ENCODE measurements around the gene MPP2. TPM values are rescaled to one million over a fixed set of nuclear protein-coding genes. Genes with fewer than 3 reads are reported as not detected.
A peak's percentile ranks its signal among the peaks of the same experiment; 100 is the strongest.

Gene MPP2
- total RNA-seq, 2 experiments from 2014 or later: 3.5 to 4.0 TPM

DNA sequence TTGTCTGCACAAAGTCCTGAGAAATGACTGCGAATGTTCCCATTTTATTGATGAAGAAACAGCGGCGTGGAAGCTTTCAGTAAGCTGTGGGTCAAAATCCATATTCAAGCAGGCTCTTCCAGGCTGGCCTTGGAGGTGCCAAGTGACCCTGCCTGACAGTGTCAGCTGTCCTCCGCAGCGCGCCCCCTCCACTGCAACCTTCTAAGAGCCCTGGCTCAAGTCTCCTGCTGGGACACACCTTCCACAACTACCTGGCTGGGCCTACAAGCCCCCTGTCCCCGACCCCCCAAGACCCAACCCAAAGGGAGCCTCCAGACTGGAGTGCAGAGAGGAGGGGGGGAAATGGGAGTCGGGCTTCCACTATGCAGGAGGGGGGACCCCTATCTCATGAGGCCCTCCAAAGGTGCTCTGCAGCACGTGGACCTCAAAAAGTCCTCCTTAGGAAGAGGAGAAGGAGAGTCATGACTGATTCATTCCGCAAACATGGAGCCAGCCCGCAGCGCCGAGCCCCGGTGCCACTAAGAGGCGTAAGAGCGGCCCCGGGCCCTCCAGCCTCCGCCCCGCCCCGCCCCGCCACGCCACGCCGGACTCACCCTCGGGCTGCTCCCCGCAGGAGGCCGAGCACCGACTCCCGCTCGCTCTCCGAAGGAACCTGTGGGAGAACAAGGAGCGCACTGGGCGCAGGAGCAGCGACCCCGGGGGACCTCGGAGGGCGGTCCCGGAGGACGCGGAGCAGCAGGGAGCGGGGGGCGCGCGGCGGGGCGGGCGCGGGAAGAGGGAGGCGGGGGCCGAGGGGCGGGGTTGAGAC, 75.0 kb downstream of the MPP2 start:
- POLR2A ChIA-PET: no interaction called here
- H3K9me3 Mint-ChIP-seq: no peaks in the 10 kb centered on the region
- H3K4me3 ChIP-seq (ENCODE audit: low read length): peak overlapping the region; percentile 16
- H3K4me1 ChIP-seq (ENCODE audit: insufficient read depth, low read length): peaks cover 17% of the 10 kb centered on the region
- TF ChIP-seq, protein P1, sequence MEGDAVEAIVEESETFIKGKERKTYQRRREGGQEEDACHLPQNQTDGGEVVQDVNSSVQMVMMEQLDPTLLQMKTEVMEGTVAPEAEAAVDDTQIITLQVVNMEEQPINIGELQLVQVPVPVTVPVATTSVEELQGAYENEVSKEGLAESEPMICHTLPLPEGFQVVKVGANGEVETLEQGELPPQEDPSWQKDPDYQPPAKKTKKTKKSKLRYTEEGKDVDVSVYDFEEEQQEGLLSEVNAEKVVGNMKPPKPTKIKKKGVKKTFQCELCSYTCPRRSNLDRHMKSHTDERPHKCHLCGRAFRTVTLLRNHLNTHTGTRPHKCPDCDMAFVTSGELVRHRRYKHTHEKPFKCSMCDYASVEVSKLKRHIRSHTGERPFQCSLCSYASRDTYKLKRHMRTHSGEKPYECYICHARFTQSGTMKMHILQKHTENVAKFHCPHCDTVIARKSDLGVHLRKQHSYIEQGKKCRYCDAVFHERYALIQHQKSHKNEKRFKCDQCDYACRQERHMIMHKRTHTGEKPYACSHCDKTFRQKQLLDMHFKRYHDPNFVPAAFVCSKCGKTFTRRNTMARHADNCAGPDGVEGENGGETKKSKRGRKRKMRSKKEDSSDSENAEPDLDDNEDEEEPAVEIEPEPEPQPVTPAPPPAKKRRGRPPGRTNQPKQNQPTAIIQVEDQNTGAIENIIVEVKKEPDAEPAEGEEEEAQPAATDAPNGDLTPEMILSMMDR (IDR thresholded peaks at IDR 0.05): no peak
- peaks cover 12% of the 10 kb centered on the region for H3K4me1 Mint-ChIP-seq (ENCODE audit: low read depth)
- H3K36me3 ChIP-seq (ENCODE audit: insufficient read depth, low read length): no peaks in the 10 kb centered on the region
- no peaks in the 10 kb centered on the region for H3K9me3 ChIP-seq (ENCODE audit: control insufficient read depth in 1 of 2, insufficient read depth in 1 of 2, low read length in 2 of 2)
- ATAC-seq (ENCODE audit: poor library complexity) (peak; percentile 7), DNase-seq (peak in 6 of 14 experiments; percentile 1 to 37 (median 28))
- CTCF ChIA-PET: interaction anchor here (0.7 kb wide), 1 partner anchor 14 kb away, joined by 3 read pairs; no protein-coding TSS in a partner anchor
- H3K36me3 Mint-ChIP-seq (ENCODE audit: low read depth): no peaks in the 10 kb centered on the region
- no peak overlapping the region for H3K27ac Mint-ChIP-seq
- H3K27ac ChIP-seq (ENCODE audit: low read depth in 1 of 2, low read length in 2 of 2): no peak overlapping the region
- H3K27me3 ChIP-seq (ENCODE audit: control insufficient read depth in 1 of 2, insufficient read depth in 2 of 2, low read length in 2 of 2): peaks cover 15 to 18% of the 10 kb centered on the region in 2 experiments
- intact Hi-C loops (cut with DNase I, micrococcal nuclease): no loop called here
- peak overlapping the region; percentile 77 for H3K4me3 Mint-ChIP-seq
- peaks cover 49% of the 10 kb centered on the region for H3K27me3 Mint-ChIP-seq

DNA sequence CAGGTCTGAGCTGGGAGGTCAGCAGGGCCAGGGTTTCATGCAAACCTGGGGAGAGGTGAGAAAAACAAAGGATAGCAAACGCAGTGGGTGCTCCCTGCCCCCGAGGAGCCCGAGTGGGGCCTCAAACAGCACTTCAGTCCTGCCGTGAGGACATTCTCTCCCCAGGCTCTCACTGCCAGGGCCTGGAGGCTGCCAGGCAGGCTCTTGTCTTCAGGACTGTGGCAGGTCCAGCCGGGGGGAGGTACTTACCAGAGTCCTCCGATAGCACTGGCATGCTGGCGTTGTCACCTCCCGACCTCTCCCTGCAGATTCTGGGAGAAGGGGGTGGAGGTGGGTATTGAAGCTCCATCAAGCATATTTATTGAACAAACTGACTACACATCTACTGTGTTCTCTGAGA, 75.7 kb downstream of the MPP2 start:
- ATAC-seq (ENCODE audit: poor library complexity): no peak
- CTCF ChIA-PET: interaction anchor here (0.7 kb wide), 1 partner anchor 15 kb away, joined by 3 read pairs; no protein-coding TSS in a partner anchor
- intact Hi-C loops (cut with DNase I, micrococcal nuclease): no loop called here
- no peak overlapping the region for H3K27ac ChIP-seq (ENCODE audit: low read depth in 1 of 2, low read length in 2 of 2)
- no peak overlapping the region for H3K4me3 ChIP-seq (ENCODE audit: low read length)
- H3K9me3 ChIP-seq (ENCODE audit: control insufficient read depth in 1 of 2, insufficient read depth in 1 of 2, low read length in 2 of 2): no peaks in the 10 kb centered on the region
- TF ChIP-seq, protein P1 (IDR thresholded peaks at IDR 0.05): no peak
- no peaks in the 10 kb centered on the region for H3K36me3 ChIP-seq (ENCODE audit: insufficient read depth, low read length)
- Mint-ChIP-seq H3K27ac (no peak overlapping the region), H3K36me3 (ENCODE audit: low read depth) (no peaks in the 10 kb centered on the region), H3K9me3 (no peaks in the 10 kb centered on the region), H3K4me1 (ENCODE audit: low read depth) (peaks cover 12% of the 10 kb centered on the region), H3K4me3 (peak overlapping the region; percentile 81), H3K27me3 (peaks cover 44% of the 10 kb centered on the region)
- POLR2A ChIA-PET: no interaction called here
- peaks cover 15 to 18% of the 10 kb centered on the region in 2 experiments for H3K27me3 ChIP-seq (ENCODE audit: control insufficient read depth in 1 of 2, insufficient read depth in 2 of 2, low read length in 2 of 2)
- peaks cover 17% of the 10 kb centered on the region for H3K4me1 ChIP-seq (ENCODE audit: insufficient read depth, low read length)
- DNase-seq: no peak

DNA sequence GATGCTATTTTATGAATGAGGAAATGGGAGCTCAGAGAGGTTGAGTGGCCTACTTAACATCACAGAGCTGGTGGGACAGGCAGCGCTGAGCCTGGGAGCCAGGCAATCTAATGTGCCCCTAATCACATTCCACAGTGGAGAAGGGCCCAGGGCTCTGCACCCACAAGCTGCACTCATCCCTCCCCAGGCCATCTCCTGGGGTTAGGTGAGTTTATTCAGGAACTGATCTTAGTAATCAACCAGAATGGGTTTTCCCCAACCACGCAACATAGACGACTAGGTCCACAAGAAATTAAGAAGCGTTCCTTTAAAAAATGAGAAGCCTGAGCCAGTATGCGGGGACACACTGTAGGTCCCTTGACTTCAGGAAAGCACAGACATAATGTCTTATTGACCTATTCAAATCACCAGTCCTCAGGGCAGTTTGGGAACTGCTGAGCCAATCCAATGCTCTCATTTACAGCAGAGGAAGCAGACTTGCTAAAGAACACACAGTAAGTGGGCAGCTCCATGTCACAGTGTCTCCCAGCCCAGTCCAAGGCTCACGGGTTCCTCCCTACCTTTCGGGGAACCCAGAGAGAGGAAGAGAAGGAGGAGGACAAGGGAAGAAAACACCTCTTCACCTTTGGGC, 76.7 kb downstream of the MPP2 start:
- Mint-ChIP-seq H3K36me3 (ENCODE audit: low read depth) (no peaks in the 10 kb centered on the region), H3K4me1 (ENCODE audit: low read depth) (peaks cover 12% of the 10 kb centered on the region), H3K4me3 (peak overlapping the region; percentile 60), H3K27me3 (peaks cover 35% of the 10 kb centered on the region), H3K27ac (no peak overlapping the region), H3K9me3 (no peaks in the 10 kb centered on the region)
- H3K36me3 ChIP-seq (ENCODE audit: insufficient read depth, low read length): no peaks in the 10 kb centered on the region
- CTCF ChIA-PET: interaction anchor here (1.0 kb wide), 1 partner anchor 15 kb away, joined by 3 read pairs; no protein-coding TSS in a partner anchor
- intact Hi-C loops (cut with DNase I, micrococcal nuclease): no loop called here
- peak in 1 of 14 experiments; percentile 21 for DNase-seq
- ATAC-seq (ENCODE audit: poor library complexity): no peak
- TF ChIP-seq, protein P1 (IDR thresholded peaks at IDR 0.05): no peak
- H3K4me3 ChIP-seq (ENCODE audit: low read length): no peak overlapping the region
- peaks cover 15 to 18% of the 10 kb centered on the region in 2 experiments for H3K27me3 ChIP-seq (ENCODE audit: control insufficient read depth in 1 of 2, insufficient read depth in 2 of 2, low read length in 2 of 2)
- POLR2A ChIA-PET: no interaction called here
- no peaks in the 10 kb centered on the region for H3K9me3 ChIP-seq (ENCODE audit: control insufficient read depth in 1 of 2, insufficient read depth in 1 of 2, low read length in 2 of 2)
- no peak overlapping the region for H3K27ac ChIP-seq (ENCODE audit: low read depth in 1 of 2, low read length in 2 of 2)
- peaks cover 17% of the 10 kb centered on the region for H3K4me1 ChIP-seq (ENCODE audit: insufficient read depth, low read length)
